ENCODE data around the gene DSCAML1.

DSCAML1 gene

GRCh38 chr11:117477721-117478120, 319.3 kb downstream of the DSCAML1 start:
- no peak for DNase-seq (ENCODE audit: extremely low read depth, low read depth)
- H3K4me3 ChIP-seq (replicated peaks; ENCODE audit: low read depth, low read length) = no peak overlapping the region
- TF ChIP-seq CTCF (IDR thresholded peaks at IDR 0.05; ENCODE audit: low read depth, low read length, missing control alignments) = no peak

GRCh38 chr11:117476531-117477142, 320.4 kb downstream of the DSCAML1 start:
- no peak for TF ChIP-seq CTCF (IDR thresholded peaks at IDR 0.05; ENCODE audit: low read depth, low read length, missing control alignments)
- no peak for DNase-seq (ENCODE audit: extremely low read depth, low read depth)
- no peak overlapping the region for H3K4me3 ChIP-seq (replicated peaks; ENCODE audit: low read depth, low read length)

- no peak for TF ChIP-seq CTCF (IDR thresholded peaks at IDR 0.05; ENCODE audit: low read depth, low read length, missing control alignments)
- H3K4me3 ChIP-seq (replicated peaks; ENCODE audit: low read depth, low read length) = no peak overlapping the region
- DNase-seq (ENCODE audit: extremely low read depth, low read depth) = no peak
Measured at GRCh38 chr11:117475716-117476530, 321.1 kb downstream of the DSCAML1 start.

GRCh38 chr11:117473481-117474091, 323.4 kb downstream of the DSCAML1 start:
- DNase-seq (ENCODE audit: extremely low read depth, low read depth) = no peak
- TF ChIP-seq CTCF (IDR thresholded peaks at IDR 0.05; ENCODE audit: low read depth, low read length, missing control alignments) = no peak
- no peak overlapping the region for H3K4me3 ChIP-seq (replicated peaks; ENCODE audit: low read depth, low read length)

- DNase-seq (ENCODE audit: extremely low read depth, low read depth) = no peak
- H3K4me3 ChIP-seq (replicated peaks; ENCODE audit: low read depth, low read length) = no peak overlapping the region
- TF ChIP-seq CTCF (IDR thresholded peaks at IDR 0.05; ENCODE audit: low read depth, low read length, missing control alignments) = no peak
Measured at GRCh38 chr11:117471776-117472175, 325.2 kb downstream of the DSCAML1 start.

- no peak for DNase-seq (ENCODE audit: extremely low read depth, low read depth)
- no peak overlapping the region for H3K4me3 ChIP-seq (replicated peaks; ENCODE audit: low read depth, low read length)
- no peak for TF ChIP-seq CTCF (IDR thresholded peaks at IDR 0.05; ENCODE audit: low read depth, low read length, missing control alignments)
Measured at GRCh38 chr11:117470576-117470975, 326.4 kb downstream of the DSCAML1 start.
